Tibial artery (tissue), 4 donors: Measurements from ENCODE around the gene NPR1.

Experiments
- DNase-seq, 2 donors: peaks; one replicate each; pipeline ENCODE4 v3.0.0-alpha.2; 2019
- H3K27ac ChIP-seq, 2 donors: fragments of 200-600 bp; sonication (generic) in 1 of 2; 1 replicate in 1 of 2; 2 replicates in 1 of 2; pipeline ENCODE4 v1.5.1; 2018 to 2019; ENCODE audit warnings: mild to moderate bottlenecking in 1 of 2
- H3K27me3 ChIP-seq, 2 donors: fragments of 200-600 bp; sonication (generic) in 1 of 2; one replicate each; pipeline versions ENCODE4 v1.5.1 to v1.6.0; 2016 to 2019
- H3K36me3 ChIP-seq, 3 donors: fragments of 200-600 bp; sonication (generic) in 2 of 3; one replicate each; pipeline ENCODE4 v1.5.1; 2016 to 2019; ENCODE audit warnings: mild to moderate bottlenecking in 2 of 3
- H3K4me1 ChIP-seq, 4 donors: fragments of 200-600 bp; sonication (generic) in 2 of 4; 1 replicate in 3 of 4; 2 replicates in 1 of 4; pipeline ENCODE4 v1.5.1; 2016 to 2019
- H3K4me3 ChIP-seq, 2 donors: fragments of 200-600 bp; sonication (generic) in 1 of 2; 1 replicate in 1 of 2; 2 replicates in 1 of 2; pipeline ENCODE4 v1.5.1; 2018 to 2019; ENCODE audit warnings: mild to moderate bottlenecking in 2 of 2
- H3K9me3 ChIP-seq, 3 donors: fragments of 200-600 bp; sonication (generic) in 1 of 3; one replicate each; pipeline ENCODE4 v1.5.1; 2016 to 2019
- CTCF ChIP-seq, 2 experiments: fragments of 200-600 bp in 1 of 2; fragments of 450-650 bp in 1 of 2; IDR thresholded peaks; one replicate each; pipeline ENCODE4 v1.5.1; 2017 to 2019; ENCODE audit warnings: antibody characterized with exemption in 2 of 2, mild to moderate bottlenecking in 1 of 2, moderate library complexity in 1 of 2
- intact Hi-C: fragments of 100-400 bp; cut with DNase I; formaldehyde crosslinking; loops from one replicate; pipeline ENCODE4 v1.15.0; 2023; ENCODE audit warnings: low total_unique reads

NPR1 gene

GRCh38 chr1:153651771-153652170 is 26.7 kb upstream of the NPR1 start:
- TF ChIP-seq CTCF (IDR thresholded peaks at IDR 0.05), result no peak
- Histone ChIP-seq H3K4me1 (peaks cover 0 to 16% (median 5%) of the 10 kb centered on the region in 4 donors), H3K4me3 (no peak overlapping the region), H3K36me3 (peaks cover 0 to 3% (median 3%) of the 10 kb centered on the region in 3 donors), H3K9me3 (no peaks in the 10 kb centered on the region), H3K27ac (no peak overlapping the region), H3K27me3 (no peaks in the 10 kb centered on the region)
- peak in 1 of 2 donors; percentile 48 for DNase-seq
- intact Hi-C loops, result no loop called here

- H3K36me3 ChIP-seq, result no peaks in the 10 kb centered on the region
- peak overlapping the region in 1 of 2 donors; percentile 23 for H3K27ac ChIP-seq
- H3K27me3 ChIP-seq, result no peaks in the 10 kb centered on the region
- intact Hi-C loops, result no loop called here
- peak in 1 of 2 donors; percentile 61 for DNase-seq
- H3K9me3 ChIP-seq, result no peaks in the 10 kb centered on the region
- H3K4me1 ChIP-seq, result peaks cover 0 to 16% (median 5%) of the 10 kb centered on the region in 4 donors
- no peak for TF ChIP-seq CTCF (IDR thresholded peaks at IDR 0.05)
- no peak overlapping the region for H3K4me3 ChIP-seq
Measured at GRCh38 chr1:153652805-153653500, 25.5 kb upstream of the NPR1 start.

- no peak overlapping the region for H3K27ac ChIP-seq
- H3K4me1 ChIP-seq, result peaks cover 4 to 13% (median 11%) of the 10 kb centered on the region in 4 donors
- H3K27me3 ChIP-seq, result no peaks in the 10 kb centered on the region
- intact Hi-C loops, result no loop called here
- DNase-seq, result peak in 1 of 2 donors; percentile 37
- no peak overlapping the region for H3K4me3 ChIP-seq
- TF ChIP-seq CTCF (IDR thresholded peaks at IDR 0.05), result no peak
- H3K36me3 ChIP-seq, result peaks cover 0 to 6% (median 0%) of the 10 kb centered on the region in 3 donors
- H3K9me3 ChIP-seq, result no peaks in the 10 kb centered on the region
Measured at GRCh38 chr1:153655333-153655732, 23.2 kb upstream of the NPR1 start.

- TF ChIP-seq CTCF (IDR thresholded peaks at IDR 0.05), result peak in 1 of 2 experiments; percentile 25
- DNase-seq, result peak; percentile 92 to 96
- Histone ChIP-seq H3K27me3 (no peaks in the 10 kb centered on the region), H3K4me3 (peak within 1 kb of the TSS; percentile 56 to 72), H3K4me1 (peaks cover 4 to 11% (median 10%) of the 10 kb centered on the region in 4 donors), H3K9me3 (no peaks in the 10 kb centered on the region), H3K27ac (peak within 1 kb of the TSS; percentile 88 to 94), H3K36me3 (peaks cover 29 to 38% (median 31%) of the 10 kb centered on the region in 3 donors)
- intact Hi-C loops, result no loop called here
Measured at GRCh38 chr1:153658400-153659174, 19.9 kb upstream of the NPR1 start, which contains the start of gene SNAPIN. TSS of gene SNAPIN (plus strand) at chr1:153658703. CDS start at chr1:153658744, 41 bp downstream.

GRCh38 chr1:153659175-153659534 is 19.3 kb upstream of the NPR1 start:
- intact Hi-C loops, result no loop called here
- no peaks in the 10 kb centered on the region for H3K9me3 ChIP-seq
- H3K4me1 ChIP-seq, result peaks cover 4 to 11% (median 10%) of the 10 kb centered on the region in 4 donors
- DNase-seq, result no peak
- H3K36me3 ChIP-seq, result peaks cover 35 to 44% (median 37%) of the 10 kb centered on the region in 3 donors
- H3K4me3 ChIP-seq, result peak overlapping the region; percentile 56 to 72
- no peak for TF ChIP-seq CTCF (IDR thresholded peaks at IDR 0.05)
- H3K27ac ChIP-seq, result peak overlapping the region; percentile 88 to 94
- no peaks in the 10 kb centered on the region for H3K27me3 ChIP-seq
